GM20000 (cell line): ENCODE measurements around the gene EMP1.
"Not testable (repeated sequence)": the region's sequence is repeated elsewhere in the genome, so short reads cannot be mapped to it uniquely, and the experiment has no call there.

Experiments used
- DNase-seq: peaks from one replicate; pipeline ENCODE4 v3.0.0; 2012; ENCODE audit warnings: low spot score
- CTCF ChIP-seq: IDR thresholded peaks from 2 replicates; pipeline ENCODE4 v1.5.1; 2012; ENCODE audit warnings: mild to moderate bottlenecking, control low read depth; ENCODE audit errors: extremely low read depth, missing control alignments

The EMP1 gene

DNA sequence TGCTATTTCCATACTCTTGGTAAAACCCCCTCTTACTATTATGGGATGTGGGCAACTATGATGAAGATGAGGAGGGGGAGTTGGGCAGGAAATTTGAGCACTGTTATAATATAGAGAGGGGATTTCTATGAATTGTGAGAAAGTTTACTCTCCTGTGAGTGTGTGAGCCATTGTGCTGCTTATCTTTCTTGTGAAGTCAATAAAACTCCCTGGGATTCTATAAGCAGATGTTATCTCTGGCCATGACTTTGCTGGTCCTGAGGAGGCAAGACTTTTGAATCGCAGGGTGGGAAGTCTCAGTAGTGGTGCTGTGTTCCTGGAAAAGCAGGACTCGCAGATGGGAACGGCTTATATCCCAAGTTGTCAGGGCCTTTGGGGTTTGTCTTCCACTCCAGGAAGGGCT is 62.2 kb downstream of the EMP1 start:
- DNase-seq: no peak
- TF ChIP-seq CTCF: no peak

GRCh38 chr12:13259625-13260024 is 63.1 kb downstream of the EMP1 start:
- not testable (repeated sequence) for DNase-seq

- DNase-seq: not testable (repeated sequence)
These were observed 71.3 kb downstream of the EMP1 start for GRCh38 chr12:13267826-13268225.

- no peak for DNase-seq
- no peak for TF ChIP-seq CTCF
These were observed 72.1 kb downstream of the EMP1 start for GRCh38 chr12:13268581-13268980.
